ENCODE results near the gene GHRHR. TPM values are rescaled to one million over a fixed set of nuclear protein-coding genes. Genes with fewer than 3 reads are reported as not detected.

The GHRHR gene
- total and polyA plus RNA-seq, 2 donors (not counting 1 experiment from before 2014, with no cell fraction given) = not detected

GRCh38 chr7:31028417-31028992 is 64.8 kb downstream of the GHRHR start:
- ChIA-PET POLR2A (no interaction called here), CTCF (no interaction called here)
- Histone ChIP-seq H3K27ac (ENCODE audit: low read length in 2 of 2) (no peak overlapping the region), H2AFZ (ENCODE audit: insufficient read depth, low read depth, low read length, poor library complexity, severe bottlenecking) (no peak overlapping the region), H3K9me3 (ENCODE audit: control extremely low read depth in 1 of 3, control insufficient read depth in 2 of 3, insufficient read depth in 1 of 3, low read length in 2 of 3) (peaks cover 0 to 14% (median 0%) of the 10 kb centered on the region in 3 donors), H3K4me3 (ENCODE audit: control extremely low read depth in 1 of 5, extremely low read depth in 1 of 5, insufficient read depth in 1 of 5, low read depth in 2 of 5, low read length in 4 of 5) (no peak overlapping the region), H3K36me3 (replicated peaks in 1 of 2; ENCODE audit: control extremely low read depth in 1 of 2, control insufficient read depth in 1 of 2, extremely low read depth in 1 of 2, insufficient read depth in 2 of 2, low read length in 1 of 2) (no peaks in the 10 kb centered on the region), H3K9ac (ENCODE audit: low read length) (no peak overlapping the region), H3K27me3 (replicated peaks in 1 of 4; ENCODE audit: control extremely low read depth in 1 of 4, control insufficient read depth in 3 of 4, insufficient read depth in 4 of 4, low read length in 3 of 4) (peaks cover 0 to 3% (median 0%) of the 10 kb centered on the region in 4 experiments), H3K4me2 (replicated peaks; ENCODE audit: low read depth, low read length, poor library complexity, severe bottlenecking) (no peak overlapping the region), H3K4me1 (ENCODE audit: control insufficient read depth in 2 of 2, insufficient read depth in 2 of 2, low read length in 2 of 2) (no peaks in the 10 kb centered on the region), H4K20me1 (ENCODE audit: control insufficient read depth, insufficient read depth, low read length, poor library complexity, severe bottlenecking) (no peaks in the 10 kb centered on the region), H3K79me2 (ENCODE audit: control insufficient read depth, insufficient read depth, low read length) (no peaks in the 10 kb centered on the region)
- no peak for DNase-seq
- 95% methylated on average over 16 of the region's 18 CpGs for whole genome bisulfite sequencing (ENCODE audit: insufficient coverage)
- Mint-ChIP-seq H3K27ac (no peak overlapping the region), H3K4me3 (no peak overlapping the region), H3K27me3 (peaks cover 18% of the 10 kb centered on the region), H3K4me1 (no peaks in the 10 kb centered on the region), H3K9me3 (ENCODE audit: insufficient read depth) (no peaks in the 10 kb centered on the region)
- no peak for TF ChIP-seq EZH2 (IDR thresholded peaks at IDR 0.05; ENCODE audit: borderline replicate concordance, insufficient read depth, low read depth, low read length, poor library complexity, severe bottlenecking)
- no peak for TF ChIP-seq CTCF (IDR thresholded peaks at IDR 0.05)
- intact Hi-C loops (cut with micrococcal nuclease) = no loop called here
- ATAC-seq (ENCODE audit: low read depth) = no peak

Other genes starting within 250 kb of the GHRHR start
- gene INMT, start 211.8 kb upstream of the GHRHR start, total RNA-seq = 0.15 TPM in 1 of 2 replicates, not detected in the other
- gene INMT, start 211.8 kb upstream of the GHRHR start, polyA plus RNA-seq = 0.13 TPM in 1 of 2 replicates, not detected in the other
- gene MINDY4, start 192.5 kb upstream of the GHRHR start, total RNA-seq = 0.75 and 1.1 TPM in 2 replicates
- gene MINDY4, start 192.5 kb upstream of the GHRHR start, polyA plus RNA-seq = 0.12 TPM in 1 of 2 replicates, not detected in the other
- gene AQP1, start 52.1 kb upstream of the GHRHR start, total RNA-seq = 0.10 TPM in 1 of 2 replicates, not detected in the other
- not detected in 2 replicates for gene AQP1, start 52.1 kb upstream of the GHRHR start, polyA plus RNA-seq
- not detected in 2 replicates for gene ADCYAP1R1, start 88.4 kb downstream of the GHRHR start, total RNA-seq
- not detected in 2 replicates for gene ADCYAP1R1, start 88.4 kb downstream of the GHRHR start, polyA plus RNA-seq

Measured in B cell (primary cell).